Ramos (cell line): ENCODE results near the gene CRY1.
"Not testable (repeated sequence)": the region's sequence is repeated elsewhere in the genome, so short reads cannot be mapped to it uniquely, and the experiment has no call there.

Experiments used
- in situ Hi-C: fragments of 300-500 bp; cut with MboI; formaldehyde crosslinking; loops from one replicate; pipeline ENCODE4 v1.14.3; 2022; ENCODE audit warnings: low sequenced_read_pairs; ENCODE audit not compliant: unreplicated experiment

Gene CRY1

GRCh38 chr12:107080299-107080698 lies 13.1 kb downstream of the CRY1 start:
- in situ Hi-C loops: no loop called here

- in situ Hi-C loops: no loop called here
Measured at GRCh38 chr12:107079172-107080011, 14.0 kb downstream of the CRY1 start.

GRCh38 chr12:107073266-107073665 lies 20.1 kb downstream of the CRY1 start:
- in situ Hi-C loops: not testable (repeated sequence)

GRCh38 chr12:107066691-107067090 lies 26.7 kb downstream of the CRY1 start:
- in situ Hi-C loops: no loop called here

GRCh38 chr12:107064687-107065086 lies 28.7 kb downstream of the CRY1 start:
- in situ Hi-C loops: no loop called here

- in situ Hi-C loops: no loop called here
Measured at GRCh38 chr12:107064243-107064642, 29.1 kb downstream of the CRY1 start.

GRCh38 chr12:107058190-107058589 lies 35.2 kb downstream of the CRY1 start:
- in situ Hi-C loops: no loop called here

- in situ Hi-C loops: no loop called here
Measured at GRCh38 chr12:107057071-107057834, 36.1 kb downstream of the CRY1 start.

- in situ Hi-C loops: no loop called here
Measured at GRCh38 chr12:107053709-107054108, 39.6 kb downstream of the CRY1 start.

- in situ Hi-C loops: no loop called here
Measured at GRCh38 chr12:107045186-107045585, 48.2 kb downstream of the CRY1 start.

GRCh38 chr12:107042801-107043200 lies 50.5 kb downstream of the CRY1 start:
- in situ Hi-C loops: no loop called here

GRCh38 chr12:107035733-107036132 lies 57.6 kb downstream of the CRY1 start:
- in situ Hi-C loops: no loop called here

- in situ Hi-C loops: no loop called here
Measured at GRCh38 chr12:107033758-107034739, 59.3 kb downstream of the CRY1 start.

GRCh38 chr12:107032266-107032665 lies 61.1 kb downstream of the CRY1 start:
- in situ Hi-C loops: no loop called here

- in situ Hi-C loops: no loop called here
Measured at GRCh38 chr12:107031061-107031460, 62.3 kb downstream of the CRY1 start.

- in situ Hi-C loops: no loop called here
Measured at GRCh38 chr12:107029081-107029480, 64.3 kb downstream of the CRY1 start.

- in situ Hi-C loops: no loop called here
Measured at GRCh38 chr12:107027636-107028053, 65.7 kb downstream of the CRY1 start.

GRCh38 chr12:107026806-107027635 lies 66.3 kb downstream of the CRY1 start:
- in situ Hi-C loops: no loop called here

GRCh38 chr12:107026356-107026755 lies 67.0 kb downstream of the CRY1 start:
- in situ Hi-C loops: not testable (repeated sequence)
